Activated CD8-positive, alpha-beta memory T cell treated with anti-CD3 and anti-CD28 coated beads, Interleukin-2, amount 50 U/mL, for 24 hours (primary cell): ENCODE results near the gene GLIS1.

Source experiments
- DNase-seq: peaks from one replicate; pipeline ENCODE4 v3.0.0-alpha.2; 2020; ENCODE audit errors: extremely low read depth

Gene GLIS1

DNA sequence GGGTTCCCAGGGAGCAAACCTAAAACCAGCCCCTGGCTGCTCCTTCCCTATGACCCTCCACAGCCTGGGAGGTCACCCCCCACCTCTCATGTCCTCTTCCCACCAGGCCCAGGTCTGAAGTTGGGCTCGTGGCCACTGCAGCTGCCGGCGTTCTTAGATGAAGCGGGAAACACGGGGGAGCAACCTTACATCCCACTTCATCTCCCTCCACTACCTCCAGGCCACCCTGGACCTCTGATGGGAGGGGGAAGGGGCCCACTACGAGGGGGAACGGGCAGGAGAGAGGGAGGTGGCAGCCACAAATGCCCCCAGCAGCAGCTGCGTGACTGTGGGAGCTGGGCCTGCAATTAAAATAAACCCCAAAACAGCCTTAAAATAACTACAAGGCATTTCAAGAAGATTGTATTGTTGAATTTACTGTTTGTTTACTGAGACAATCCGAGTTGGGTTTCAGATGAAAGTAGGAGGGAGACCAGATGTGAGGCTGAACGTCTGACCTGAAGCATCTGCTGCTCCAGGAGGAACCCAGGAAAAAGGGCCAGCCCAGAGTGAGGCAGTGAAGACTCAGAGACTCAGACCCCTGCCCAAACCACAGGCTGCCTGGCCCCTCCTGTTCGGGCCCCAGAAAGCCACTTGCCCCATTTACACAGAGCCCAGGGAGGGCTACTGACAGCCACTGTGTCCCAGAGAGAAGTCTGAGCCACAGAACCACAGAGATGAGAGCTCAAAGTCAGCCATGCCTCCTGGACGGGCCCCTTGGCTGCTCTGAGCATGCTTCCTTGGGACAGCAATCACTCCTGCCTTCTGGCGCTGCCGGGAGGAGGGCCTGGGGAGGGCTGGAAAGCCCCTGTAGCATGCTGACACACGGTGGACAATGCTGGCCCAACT, 59.8 kb downstream of the GLIS1 start:
- DNase-seq: no peak

DNA sequence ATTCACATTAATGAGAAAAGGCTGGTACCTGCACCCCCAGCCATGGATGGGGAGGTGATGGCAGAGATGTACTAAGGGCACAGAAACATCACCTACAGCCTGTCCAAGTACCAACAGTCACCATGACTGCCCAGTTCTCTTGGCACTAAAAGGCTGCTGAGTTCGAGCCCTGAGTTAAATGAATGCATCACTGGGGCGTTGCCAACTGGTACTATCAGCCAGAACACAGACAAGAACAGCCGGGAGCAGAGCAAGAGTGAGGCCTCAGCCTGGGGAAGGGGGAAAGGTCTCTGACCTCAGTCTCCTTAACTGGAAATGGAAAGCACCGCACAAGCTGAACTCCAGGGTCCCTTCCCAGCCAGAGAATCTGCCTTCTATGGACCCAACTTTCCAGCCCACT, 60.5 kb downstream of the GLIS1 start:
- DNase-seq: no peak

DNA sequence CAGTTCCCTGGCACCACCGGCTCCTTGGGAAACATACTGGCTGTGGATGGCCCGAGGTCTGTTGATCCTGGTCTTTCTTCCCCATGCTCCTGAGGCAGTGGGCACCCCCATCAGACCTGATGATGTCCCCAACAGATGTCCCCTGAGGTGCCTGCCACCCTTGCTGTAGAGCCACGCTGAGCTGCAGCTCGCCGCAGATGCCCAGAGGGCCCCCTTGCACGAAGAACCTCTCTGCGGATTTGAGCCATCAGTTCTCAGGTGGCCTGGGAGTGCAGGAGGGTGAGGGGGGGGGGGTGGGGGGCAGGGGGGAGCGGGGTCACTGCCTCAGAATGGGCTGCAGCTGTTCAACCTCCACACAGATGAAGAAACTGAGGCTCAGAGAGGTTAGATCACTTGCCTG, 60.9 kb downstream of the GLIS1 start:
- no peak for DNase-seq

DNA sequence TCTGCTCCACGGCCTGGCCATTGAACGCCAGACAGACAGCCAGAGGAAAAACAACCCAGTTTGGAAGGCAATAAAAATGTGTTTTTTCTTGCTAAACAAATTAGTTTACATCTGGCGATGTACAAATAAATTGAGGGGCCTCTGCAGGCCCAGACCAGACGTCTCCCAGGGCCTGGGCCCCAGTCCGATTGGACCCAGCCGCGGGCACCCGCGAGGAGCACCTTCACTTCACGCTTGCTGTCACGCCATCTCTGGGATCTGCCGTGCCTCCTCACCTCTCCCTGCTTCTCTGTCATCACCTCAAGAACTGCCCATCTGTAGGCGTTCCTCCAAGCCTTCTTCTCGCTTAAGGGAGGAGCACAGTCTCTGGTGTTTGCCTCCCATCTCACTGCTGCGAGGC, 61.5 kb downstream of the GLIS1 start:
- DNase-seq: no peak

DNA sequence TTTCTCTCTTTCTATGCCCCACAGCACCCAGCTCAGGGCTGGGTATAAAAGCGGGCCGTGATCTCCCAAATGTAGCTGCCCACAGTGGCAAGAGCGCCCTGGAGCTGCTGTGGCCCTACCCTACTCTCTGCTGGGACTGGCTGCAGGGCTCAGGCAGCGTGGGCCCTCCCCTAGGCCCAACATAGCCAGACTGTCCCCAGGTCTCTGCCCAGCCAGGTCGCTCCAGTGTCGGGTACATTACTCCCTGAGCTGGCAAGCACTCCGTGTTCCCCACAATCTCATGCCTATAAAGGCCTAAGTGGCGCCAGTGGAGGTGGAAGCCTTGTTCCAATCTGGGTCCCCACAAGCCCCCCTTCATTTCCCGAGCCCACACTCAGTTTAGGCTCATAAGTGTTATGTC, 66.2 kb downstream of the GLIS1 start:
- DNase-seq: no peak

DNA sequence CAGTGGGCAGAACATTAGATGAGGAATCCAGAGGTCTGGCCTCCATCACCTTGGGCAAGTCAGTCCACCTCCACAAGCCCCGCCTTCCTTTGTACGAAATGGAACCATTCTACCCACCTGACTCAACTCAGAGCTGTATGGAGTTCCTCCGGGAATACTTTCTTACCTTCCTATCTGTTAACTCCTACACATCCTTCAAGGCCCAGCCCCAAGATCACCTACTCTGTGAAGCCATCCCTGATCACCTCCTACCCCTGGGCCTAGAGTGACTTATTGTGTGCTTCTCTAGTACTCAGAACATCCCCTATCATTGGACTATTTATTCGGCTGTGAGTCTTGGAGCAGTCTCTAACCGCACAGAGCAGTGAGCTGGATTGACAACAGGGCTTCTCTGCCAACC, 66.7 kb downstream of the GLIS1 start:
- no peak for DNase-seq

DNA sequence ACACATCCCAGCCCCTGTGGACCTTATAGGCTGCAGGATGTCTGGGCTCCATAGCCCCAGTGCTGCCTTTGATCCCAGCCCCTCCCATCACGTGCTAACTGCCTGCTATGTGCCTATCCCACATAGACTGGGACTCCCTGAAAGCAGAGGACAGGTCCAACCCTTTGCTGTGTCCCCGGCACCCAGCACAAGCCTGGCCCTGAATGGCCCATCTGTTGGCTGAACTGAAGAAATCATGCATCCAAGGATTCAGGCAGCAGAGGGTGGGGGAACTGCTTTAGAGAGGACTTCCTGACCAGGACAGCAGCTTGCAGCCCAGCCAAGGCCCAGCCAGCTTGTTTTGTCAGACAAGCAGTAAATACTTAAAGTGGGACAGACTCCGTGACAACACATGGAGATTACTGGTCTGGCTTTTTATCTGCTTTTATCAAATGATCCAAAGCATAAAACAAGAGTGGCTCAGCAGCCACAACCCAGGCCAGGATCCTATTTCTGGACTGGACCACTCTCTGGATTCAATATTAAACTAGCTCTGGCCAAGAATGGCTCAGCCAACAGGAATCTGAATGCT, 69.3 kb downstream of the GLIS1 start:
- DNase-seq: no peak

DNA sequence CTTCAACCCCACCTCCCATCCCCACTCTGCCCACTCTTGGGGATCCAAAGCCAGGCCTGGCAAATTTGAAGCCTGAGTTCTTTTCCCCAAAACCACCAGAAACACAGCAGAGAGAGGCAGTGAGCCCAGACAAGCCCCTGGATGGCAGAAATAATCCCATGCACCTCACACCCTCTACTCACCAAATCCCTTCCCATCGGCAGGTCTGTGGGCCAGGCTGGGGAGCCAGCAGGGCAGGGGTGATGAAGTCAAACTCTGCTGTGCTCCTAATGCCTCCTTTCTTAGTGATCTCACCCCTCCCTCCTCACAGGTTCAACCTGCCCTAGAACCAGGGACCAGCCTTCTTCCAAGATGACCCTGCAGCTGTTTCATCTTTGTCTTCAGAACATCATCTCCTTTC, 72.4 kb downstream of the GLIS1 start:
- DNase-seq: no peak

DNA sequence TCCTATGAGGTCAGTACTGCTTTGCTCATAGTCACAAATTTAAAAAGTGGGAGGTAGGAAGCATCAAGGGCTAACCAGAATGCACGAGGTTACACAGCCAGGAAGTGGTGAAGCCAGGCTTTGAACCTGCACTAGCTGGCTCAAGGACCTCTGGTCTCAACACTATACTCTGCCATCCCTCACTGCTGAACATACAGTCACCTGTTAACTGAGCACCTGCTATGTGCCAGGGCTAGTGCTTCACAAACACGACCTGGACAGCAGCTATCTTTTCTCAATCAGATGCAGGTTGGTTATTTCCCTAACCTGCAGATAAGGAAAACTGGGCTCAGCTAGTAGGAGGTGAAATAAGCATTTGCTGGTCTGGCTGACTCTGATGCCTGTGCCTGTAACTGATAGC, 73.0 kb downstream of the GLIS1 start:
- DNase-seq: no peak

DNA sequence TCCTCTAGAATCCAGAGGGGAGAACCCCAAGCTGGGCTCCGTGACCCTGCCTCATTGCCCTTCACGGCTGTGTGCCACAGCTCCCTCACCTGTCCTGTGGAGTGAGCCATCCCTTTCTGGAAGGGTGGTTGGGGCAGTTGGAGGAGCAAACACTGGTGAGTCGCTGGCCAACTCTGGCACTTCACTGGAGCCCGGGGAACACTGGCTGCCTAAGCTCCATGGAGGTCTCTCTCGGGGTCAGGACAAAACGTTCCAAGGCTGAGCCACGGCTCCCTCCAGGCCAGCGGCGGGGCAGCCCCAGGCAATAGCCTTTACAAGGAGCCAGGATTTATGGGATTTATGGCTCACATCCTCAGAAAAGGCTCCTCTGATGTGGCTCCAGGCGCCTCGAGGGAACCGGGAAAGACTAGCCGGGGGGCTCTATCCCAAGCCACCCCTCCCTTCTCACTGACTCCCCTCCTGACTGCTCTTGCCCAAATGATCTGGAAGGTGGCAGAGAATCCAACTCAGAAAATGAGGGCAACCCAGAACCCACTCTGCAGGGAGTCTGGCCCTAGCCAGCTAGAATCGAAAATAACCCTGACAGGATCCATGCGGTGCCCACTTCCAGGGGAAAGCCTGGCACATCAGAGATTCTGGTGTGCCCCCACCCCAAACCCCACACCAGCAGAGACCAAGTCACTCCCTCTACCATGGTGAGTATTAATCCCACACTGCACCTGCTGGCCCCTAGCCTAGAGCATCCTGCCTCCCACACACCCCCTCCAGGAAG, 75.2 kb downstream of the GLIS1 start:
- no peak for DNase-seq

DNA sequence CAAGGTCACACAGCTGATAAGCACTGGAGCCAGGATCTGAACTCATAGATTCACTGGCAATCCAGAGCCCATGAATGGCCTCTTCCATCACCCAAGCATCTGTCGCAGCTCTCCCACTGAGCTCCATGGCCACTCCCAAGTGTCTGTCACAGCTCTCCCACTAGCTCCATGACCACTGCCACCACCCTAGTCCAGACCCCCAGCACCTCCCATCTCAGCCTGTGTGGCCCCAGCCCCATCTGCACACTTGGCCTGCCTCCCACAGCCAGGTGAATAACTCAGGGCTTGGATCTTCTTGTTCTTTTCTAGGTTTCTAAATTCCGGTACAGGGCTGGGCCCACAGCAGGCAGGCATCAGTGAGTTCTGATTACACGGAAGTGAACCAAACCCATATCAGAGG, 76.0 kb downstream of the GLIS1 start:
- no peak for DNase-seq

DNA sequence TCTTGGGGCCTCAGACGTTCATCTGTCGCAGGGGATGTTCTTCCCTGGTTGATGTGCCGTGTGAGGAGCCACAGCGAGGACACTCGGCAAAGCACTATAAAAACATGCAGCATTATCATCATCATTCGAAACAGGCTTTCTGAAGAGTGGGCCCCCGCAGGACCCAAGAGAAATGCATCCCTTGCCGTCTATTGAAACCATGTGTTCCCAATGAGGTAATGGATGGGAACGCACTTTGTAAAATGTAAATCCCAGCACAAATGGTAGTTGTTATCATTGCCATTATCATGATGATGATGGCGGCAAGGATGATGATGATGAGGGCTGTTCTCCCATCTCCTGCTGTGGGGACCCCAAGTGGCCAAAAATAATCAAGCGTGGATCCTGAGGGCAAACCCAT, 76.8 kb downstream of the GLIS1 start:
- DNase-seq: no peak

DNA sequence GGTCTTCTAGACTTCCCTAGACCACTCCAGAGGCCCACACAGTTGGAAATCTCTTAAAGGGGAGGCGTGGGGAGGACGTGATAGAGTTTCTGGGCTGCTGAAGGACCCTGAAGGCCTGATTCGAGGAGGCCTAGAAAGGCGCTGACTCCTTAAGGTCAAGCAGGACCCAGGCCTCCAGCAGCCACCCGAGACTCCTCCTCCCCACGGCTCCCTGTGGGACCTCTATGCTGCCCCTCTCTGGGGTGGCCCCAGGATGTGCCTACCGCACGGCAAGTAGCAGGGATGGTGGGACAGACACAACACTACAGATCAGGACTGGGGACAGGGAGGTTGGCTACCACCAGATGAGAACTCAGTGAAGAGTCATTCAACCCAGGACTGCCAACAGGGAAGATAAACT, 77.5 kb downstream of the GLIS1 start:
- DNase-seq: no peak

DNA sequence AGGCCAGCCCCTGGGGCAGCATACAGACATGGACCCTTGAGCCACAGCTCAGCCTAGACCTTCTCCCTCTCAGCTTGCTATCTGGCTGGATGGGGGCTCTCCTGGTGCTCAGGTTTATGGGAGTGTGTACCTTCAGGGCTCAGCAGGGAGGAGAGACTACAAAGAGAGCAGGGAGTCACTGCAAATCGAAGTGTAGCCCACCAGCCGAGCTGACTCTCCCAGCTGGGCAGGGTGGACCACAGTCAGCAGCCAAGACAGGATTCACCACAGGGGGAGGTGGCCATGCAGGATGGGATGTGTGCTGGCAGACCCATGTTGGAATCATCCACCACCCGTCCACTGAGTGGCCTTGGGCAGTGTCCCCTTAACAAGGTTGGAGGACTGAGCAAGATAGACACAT, 78.3 kb downstream of the GLIS1 start:
- no peak for DNase-seq

DNA sequence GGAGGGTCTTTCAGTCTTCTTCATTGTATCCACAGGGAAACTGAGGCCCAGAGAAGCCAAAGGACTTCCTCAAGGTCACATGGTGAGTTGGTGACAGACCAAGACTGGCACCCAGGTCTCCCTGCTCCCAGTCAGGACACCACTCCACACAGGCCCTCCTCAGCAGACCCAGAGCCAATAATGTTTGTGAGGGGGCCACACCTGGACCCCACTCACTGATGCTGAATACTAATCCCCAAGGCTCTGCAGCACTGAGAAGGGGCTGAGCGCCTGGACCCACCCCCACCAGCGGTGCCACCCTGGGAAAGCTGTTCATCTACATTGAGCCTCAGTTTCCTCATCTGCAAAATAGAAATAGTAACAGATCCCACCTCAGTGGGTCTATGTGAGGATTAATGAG, 79.5 kb downstream of the GLIS1 start:
- DNase-seq: no peak

DNA sequence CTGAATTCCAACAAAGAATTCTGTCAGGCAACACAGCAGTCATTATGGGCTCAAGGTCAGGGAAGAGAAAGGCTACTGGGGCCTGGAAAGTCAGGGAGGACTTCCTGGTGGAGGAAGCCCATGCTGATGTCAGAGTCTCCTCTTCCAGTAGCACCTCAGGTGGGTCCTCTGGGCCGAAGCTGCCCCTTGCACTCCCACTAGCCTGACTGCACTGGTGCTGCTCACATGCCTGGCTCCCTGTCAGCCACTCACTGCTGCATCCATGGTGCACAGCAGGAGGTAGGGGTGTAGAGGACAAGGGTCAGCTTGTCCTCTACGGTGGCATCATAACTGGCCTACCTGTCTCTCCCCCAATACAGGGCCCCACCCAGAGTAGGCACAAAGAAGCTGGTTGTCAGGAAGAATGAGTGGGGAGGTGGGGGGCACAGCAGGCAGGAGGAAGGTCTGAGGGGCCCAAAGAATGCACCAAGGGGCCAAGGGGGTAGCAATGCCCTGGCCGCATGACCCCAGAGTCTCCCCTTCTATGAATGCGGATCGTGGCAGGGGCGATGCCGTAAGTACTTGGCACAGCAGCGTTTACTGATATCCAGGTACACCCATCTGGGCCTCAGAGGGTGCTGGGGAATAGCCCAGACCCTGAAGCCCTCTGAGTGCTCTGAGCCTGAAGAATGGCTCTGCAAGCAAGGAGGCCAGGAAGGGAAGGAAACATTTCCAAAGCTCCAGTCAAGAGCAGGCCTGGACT, 80.3 kb downstream of the GLIS1 start:
- DNase-seq: no peak

DNA sequence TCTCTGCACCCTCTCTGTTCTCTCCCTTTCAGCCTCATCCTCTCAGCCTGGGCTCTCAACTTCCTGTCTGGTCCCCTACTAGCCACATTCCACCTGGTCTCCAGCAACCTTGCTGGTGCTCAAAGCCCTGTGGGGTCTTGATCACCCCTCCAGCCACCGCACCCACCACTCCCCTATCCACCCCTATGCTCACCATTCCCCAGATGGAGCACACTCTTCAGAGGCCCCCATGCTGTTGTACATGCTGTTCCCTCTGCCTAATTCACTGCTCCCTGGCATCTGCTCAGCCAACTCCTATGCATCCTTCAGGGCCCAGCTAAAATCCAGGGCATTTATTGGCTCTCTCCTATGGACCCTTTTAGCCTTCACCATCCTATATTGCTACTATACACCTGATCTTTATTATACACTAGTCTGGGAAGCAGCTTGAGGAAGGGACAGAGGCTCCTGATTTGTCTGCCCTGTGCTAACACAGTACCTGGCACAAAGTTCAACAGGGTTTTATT, 81.0 kb downstream of the GLIS1 start:
- DNase-seq: no peak

DNA sequence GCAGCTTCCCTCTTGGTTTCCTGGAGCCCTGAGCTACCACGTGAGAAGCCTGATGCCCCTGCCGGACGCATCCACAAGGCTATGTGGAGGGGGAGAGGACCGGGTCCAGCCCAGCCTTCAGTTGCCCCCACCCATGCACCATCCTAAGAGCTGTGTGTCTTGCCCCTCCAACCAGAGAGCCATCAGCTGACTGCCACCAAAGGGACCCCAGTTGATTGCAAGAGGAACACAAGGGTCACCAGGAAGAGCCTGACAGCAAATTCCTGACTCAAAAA, 81.5 kb downstream of the GLIS1 start:
- DNase-seq: no peak

DNA sequence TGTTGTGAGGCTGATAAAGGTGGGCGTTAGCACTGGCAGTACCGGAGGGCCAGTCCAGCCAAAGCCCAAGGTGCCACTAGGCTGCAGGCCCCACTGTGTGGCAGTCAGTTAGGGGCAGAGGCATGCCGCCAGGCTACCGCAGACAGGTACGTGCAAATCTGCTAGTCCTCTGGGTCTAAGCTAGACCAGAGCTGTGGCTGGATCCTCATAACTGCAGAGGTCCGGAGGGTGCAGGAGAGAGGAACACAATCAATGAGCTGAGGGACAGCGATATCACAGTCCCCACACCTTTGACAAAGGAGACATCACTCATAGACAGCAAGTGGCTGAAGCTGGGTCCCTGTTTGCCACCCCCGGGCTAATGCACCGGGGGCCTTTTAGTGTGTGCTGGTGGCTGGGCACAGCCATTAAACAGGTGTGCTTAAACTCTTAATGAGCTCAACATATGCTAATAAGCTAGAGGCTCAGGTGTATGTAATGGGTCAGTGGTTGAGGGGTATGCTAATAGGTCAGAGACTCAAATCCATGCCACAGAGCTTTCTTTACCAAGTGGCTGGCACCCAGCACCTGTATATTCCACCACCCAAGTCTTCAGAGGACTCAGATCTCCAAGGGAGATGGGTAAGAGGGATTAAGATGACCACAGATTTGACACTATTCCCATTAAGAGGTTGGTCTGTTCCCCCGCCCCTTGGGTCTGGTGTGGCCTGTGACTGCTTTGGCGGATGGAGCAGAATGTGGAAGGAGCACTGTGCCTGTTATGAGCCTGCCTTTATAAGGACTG, 82.0 kb downstream of the GLIS1 start:
- no peak for DNase-seq

DNA sequence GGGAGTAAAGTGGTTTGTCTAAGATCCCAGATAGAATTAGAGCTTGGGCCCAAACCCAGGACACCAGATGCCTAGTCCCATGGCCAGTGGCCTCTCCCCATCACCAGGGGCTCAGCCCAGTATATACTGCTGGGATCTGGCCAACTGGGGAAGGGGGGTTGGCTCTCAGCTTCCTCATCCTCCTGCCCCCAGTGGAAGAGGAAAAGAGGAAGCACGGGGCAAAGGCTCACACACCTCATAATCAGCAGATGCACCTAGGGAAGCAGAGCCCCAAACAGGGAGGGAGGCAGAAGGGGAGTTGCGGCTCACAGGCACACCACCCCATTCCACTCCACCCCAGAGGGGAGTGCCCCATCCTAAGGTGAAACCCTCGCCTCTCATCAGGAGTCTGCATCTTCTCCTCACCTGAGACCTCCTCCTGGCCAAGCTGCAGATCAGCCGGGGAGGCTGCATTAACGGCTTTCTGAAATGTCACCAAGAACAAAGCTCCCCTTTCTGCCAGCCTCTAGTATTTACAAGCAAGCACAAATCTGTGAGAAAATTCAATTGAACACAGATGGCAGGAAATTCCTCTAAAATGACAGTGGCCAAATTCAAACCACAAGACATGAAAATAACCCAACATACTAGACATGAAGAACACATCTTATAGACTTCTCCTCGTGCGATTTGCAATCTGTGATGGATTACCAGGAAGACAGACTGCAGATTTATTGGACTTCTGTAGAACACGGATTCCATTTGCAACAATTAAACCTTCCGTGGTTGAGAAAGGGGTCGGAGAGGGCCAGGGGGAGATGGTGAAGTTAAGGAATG, 82.8 kb downstream of the GLIS1 start:
- no peak for DNase-seq
